Measurements from ENCODE around the gene TMIGD3.

Gene TMIGD3

GRCh38 chr1:111474521-111474920 lies 28.9 kb downstream of the TMIGD3 start:
- peak overlapping the region; percentile 77 for H3K4me3 Mint-ChIP-seq
- H3K27me3 Mint-ChIP-seq = no peaks in the 10 kb centered on the region
- ATAC-seq (no peak), DNase-seq (no peak)
- H3K9me3 Mint-ChIP-seq = peaks cover 3% of the 10 kb centered on the region
- peaks cover 61% of the 10 kb centered on the region for H3K4me1 Mint-ChIP-seq
- peaks cover 14% of the 10 kb centered on the region for H3K36me3 Mint-ChIP-seq (ENCODE audit: low read depth)
- peak overlapping the region; percentile 10 for H3K27ac Mint-ChIP-seq

GRCh38 chr1:111474106-111474505 lies 29.3 kb downstream of the TMIGD3 start:
- Mint-ChIP-seq H3K27ac (peak overlapping the region; percentile 88), H3K36me3 (ENCODE audit: low read depth) (peaks cover 14% of the 10 kb centered on the region), H3K4me3 (peak overlapping the region; percentile 77), H3K9me3 (peaks cover 3% of the 10 kb centered on the region), H3K27me3 (no peaks in the 10 kb centered on the region), H3K4me1 (peaks cover 59% of the 10 kb centered on the region)
- ATAC-seq (no peak), DNase-seq (no peak)

GRCh38 chr1:111471538-111471937 lies 31.9 kb downstream of the TMIGD3 start:
- peaks cover 8% of the 10 kb centered on the region for H3K36me3 Mint-ChIP-seq (ENCODE audit: low read depth)
- H3K4me3 Mint-ChIP-seq = no peak overlapping the region
- H3K27me3 Mint-ChIP-seq = no peaks in the 10 kb centered on the region

GRCh38 chr1:111471012-111471411 lies 32.4 kb downstream of the TMIGD3 start:
- no peak overlapping the region for H3K4me3 Mint-ChIP-seq
- peaks cover 8% of the 10 kb centered on the region for H3K36me3 Mint-ChIP-seq (ENCODE audit: low read depth)
- DNase-seq = peak; percentile 62
- no peak overlapping the region for H3K27ac Mint-ChIP-seq
- no peaks in the 10 kb centered on the region for H3K9me3 Mint-ChIP-seq
- H3K27me3 Mint-ChIP-seq = no peaks in the 10 kb centered on the region
- ATAC-seq = peak; percentile 81
- peaks cover 34% of the 10 kb centered on the region for H3K4me1 Mint-ChIP-seq

More at GRCh38 chr1:111471538-111471937, 31.9 kb downstream of the TMIGD3 start:
- H3K4me1 Mint-ChIP-seq = peaks cover 39% of the 10 kb centered on the region
- no peak for DNase-seq
- H3K27ac Mint-ChIP-seq = no peak overlapping the region
- no peak for ATAC-seq
- no peaks in the 10 kb centered on the region for H3K9me3 Mint-ChIP-seq

- H3K4me1 Mint-ChIP-seq = peaks cover 30% of the 10 kb centered on the region
- peaks cover 8% of the 10 kb centered on the region for H3K36me3 Mint-ChIP-seq (ENCODE audit: low read depth)
- ATAC-seq (no peak), DNase-seq (no peak)
- no peak overlapping the region for H3K27ac Mint-ChIP-seq
- no peaks in the 10 kb centered on the region for H3K27me3 Mint-ChIP-seq
- no peak overlapping the region for H3K4me3 Mint-ChIP-seq
- H3K9me3 Mint-ChIP-seq = no peaks in the 10 kb centered on the region
These were observed 32.8 kb downstream of the TMIGD3 start for GRCh38 chr1:111470596-111470995.

- DNase-seq = no peak
- H3K4me3 Mint-ChIP-seq = no peak overlapping the region
- no peak overlapping the region for H3K27ac Mint-ChIP-seq
- no peaks in the 10 kb centered on the region for H3K9me3 Mint-ChIP-seq
- peaks cover 19% of the 10 kb centered on the region for H3K4me1 Mint-ChIP-seq
- no peak for ATAC-seq
- H3K27me3 Mint-ChIP-seq = no peaks in the 10 kb centered on the region
- peaks cover 10% of the 10 kb centered on the region for H3K36me3 Mint-ChIP-seq (ENCODE audit: low read depth)
These were observed 33.9 kb downstream of the TMIGD3 start for GRCh38 chr1:111469539-111469938.

GRCh38 chr1:111468717-111469100 lies 34.7 kb downstream of the TMIGD3 start:
- H3K4me1 Mint-ChIP-seq = peaks cover 12% of the 10 kb centered on the region
- no peak overlapping the region for H3K27ac Mint-ChIP-seq

GRCh38 chr1:111467865-111468716 lies 35.3 kb downstream of the TMIGD3 start:
- Mint-ChIP-seq H3K4me1 (peaks cover 12% of the 10 kb centered on the region), H3K36me3 (ENCODE audit: low read depth) (peaks cover 17% of the 10 kb centered on the region), H3K27me3 (no peaks in the 10 kb centered on the region), H3K27ac (no peak overlapping the region), H3K9me3 (no peaks in the 10 kb centered on the region), H3K4me3 (no peak overlapping the region)
- DNase-seq (no peak), ATAC-seq (no peak)

More at GRCh38 chr1:111468717-111469100, 34.7 kb downstream of the TMIGD3 start:
- no peak for ATAC-seq
- Mint-ChIP-seq H3K4me3 (no peak overlapping the region), H3K27me3 (no peaks in the 10 kb centered on the region), H3K36me3 (ENCODE audit: low read depth) (peaks cover 13% of the 10 kb centered on the region), H3K9me3 (no peaks in the 10 kb centered on the region)
- DNase-seq = no peak

- Mint-ChIP-seq H3K36me3 (ENCODE audit: low read depth) (peaks cover 24% of the 10 kb centered on the region), H3K4me1 (peaks cover 6% of the 10 kb centered on the region), H3K9me3 (no peaks in the 10 kb centered on the region), H3K27ac (no peak overlapping the region), H3K27me3 (no peaks in the 10 kb centered on the region), H3K4me3 (no peak overlapping the region)
- no peak for DNase-seq
- no peak for ATAC-seq
These were observed 37.0 kb downstream of the TMIGD3 start for GRCh38 chr1:111466480-111466879.

- no peak for ATAC-seq
- no peak for DNase-seq
- H3K27me3 Mint-ChIP-seq = no peaks in the 10 kb centered on the region
- no peaks in the 10 kb centered on the region for H3K9me3 Mint-ChIP-seq
- no peak overlapping the region for H3K27ac Mint-ChIP-seq
- peaks cover 26% of the 10 kb centered on the region for H3K36me3 Mint-ChIP-seq (ENCODE audit: low read depth)
- H3K4me1 Mint-ChIP-seq = peaks cover 6% of the 10 kb centered on the region
- no peak overlapping the region for H3K4me3 Mint-ChIP-seq
These were observed 37.7 kb downstream of the TMIGD3 start for GRCh38 chr1:111465754-111466153.

- Mint-ChIP-seq H3K4me3 (no peak overlapping the region), H3K4me1 (peaks cover 6% of the 10 kb centered on the region), H3K27ac (peak overlapping the region; percentile 20), H3K36me3 (ENCODE audit: low read depth) (peaks cover 40% of the 10 kb centered on the region), H3K27me3 (no peaks in the 10 kb centered on the region), H3K9me3 (no peaks in the 10 kb centered on the region)
- ATAC-seq (no peak), DNase-seq (no peak)
These were observed 40.3 kb downstream of the TMIGD3 start for GRCh38 chr1:111463029-111463683.

GRCh38 chr1:111462370-111463028 lies 40.9 kb downstream of the TMIGD3 start:
- DNase-seq (no peak), ATAC-seq (no peak)
- H3K4me3 Mint-ChIP-seq = no peak overlapping the region
- no peaks in the 10 kb centered on the region for H3K9me3 Mint-ChIP-seq
- no peak overlapping the region for H3K27ac Mint-ChIP-seq
- peaks cover 6% of the 10 kb centered on the region for H3K4me1 Mint-ChIP-seq
- H3K36me3 Mint-ChIP-seq (ENCODE audit: low read depth) = peaks cover 46% of the 10 kb centered on the region
- H3K27me3 Mint-ChIP-seq = no peaks in the 10 kb centered on the region

GRCh38 chr1:111461765-111462164 lies 41.7 kb downstream of the TMIGD3 start:
- H3K27ac Mint-ChIP-seq = no peak overlapping the region
- H3K27me3 Mint-ChIP-seq = no peaks in the 10 kb centered on the region
- H3K36me3 Mint-ChIP-seq (ENCODE audit: low read depth) = peaks cover 49% of the 10 kb centered on the region
- H3K9me3 Mint-ChIP-seq = no peaks in the 10 kb centered on the region
- ATAC-seq (no peak), DNase-seq (no peak)
- no peak overlapping the region for H3K4me3 Mint-ChIP-seq
- H3K4me1 Mint-ChIP-seq = peaks cover 6% of the 10 kb centered on the region

GRCh38 chr1:111455642-111456031 lies 47.8 kb downstream of the TMIGD3 start:
- no peak for ATAC-seq
- H3K4me1 Mint-ChIP-seq = peaks cover 56% of the 10 kb centered on the region
- no peak for DNase-seq
- H3K27me3 Mint-ChIP-seq = no peaks in the 10 kb centered on the region
- peaks cover 69% of the 10 kb centered on the region for H3K36me3 Mint-ChIP-seq (ENCODE audit: low read depth)
- H3K9me3 Mint-ChIP-seq = no peaks in the 10 kb centered on the region
- H3K27ac Mint-ChIP-seq = no peak overlapping the region
- H3K4me3 Mint-ChIP-seq = peak overlapping the region; percentile 2

Data from activated naive CD8-positive, alpha-beta T cell treated with anti-CD3 and anti-CD28 coated beads, Interleukin-2, amount 50 U/mL, for 24 hours (primary cell).